GM12892 (cell line): ENCODE data around the gene PTPRS.
A peak's percentile ranks its signal among the peaks of the same experiment; 100 is the strongest.

Experiments
- DNase-seq: peaks from one replicate; pipeline ENCODE4 v3.0.0; 2011; ENCODE audit not compliant: insufficient read length
- FAIRE-seq: peaks from 2 replicates; lab custom pipeline; 2011; peaks lifted over from hg19 to GRCh38; lab: Jason Lieb, UNC
- POLR2A ChIP-seq: IDR thresholded peaks from 2 replicates; pipeline ENCODE4 v1.6.1; 2011; ENCODE audit warnings: low read depth, low read length, control low read depth
- POLR2AphosphoS5 ChIP-seq: IDR thresholded peaks from 2 replicates; pipeline ENCODE4 v1.6.1; 2011; ENCODE audit warnings: low read depth, low read length, control low read depth
- TAF1 ChIP-seq: IDR thresholded peaks from 2 replicates; pipeline ENCODE4 v1.6.1; 2011; ENCODE audit warnings: low read depth, mild to moderate bottlenecking, control low read depth, low read length, borderline replicate concordance

The PTPRS gene

DNA sequence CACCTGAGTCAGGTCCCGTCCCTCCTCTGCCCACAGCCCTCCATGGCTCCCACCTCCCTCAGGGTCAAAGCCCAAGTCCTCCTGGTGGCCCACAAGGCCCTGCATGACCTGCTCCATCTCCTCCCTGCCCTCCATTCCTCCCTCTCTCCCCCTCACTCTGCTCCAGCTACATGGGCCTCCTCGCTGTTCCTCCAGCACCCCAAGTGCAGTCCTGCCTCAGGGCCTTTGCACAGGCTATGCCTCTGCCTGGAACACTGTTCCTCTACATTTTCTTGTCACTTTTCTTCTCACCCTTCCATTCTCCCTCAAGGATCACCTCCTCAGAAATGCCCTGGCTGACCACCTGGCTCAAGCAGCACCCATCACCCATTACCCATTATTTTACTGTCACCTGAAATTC is 41.5 kb downstream of the PTPRS start:
- TF ChIP-seq POLR2AphosphoS5: no peak
- TF ChIP-seq TAF1: no peak
- no peak for TF ChIP-seq POLR2A
- FAIRE-seq: no peak

DNA sequence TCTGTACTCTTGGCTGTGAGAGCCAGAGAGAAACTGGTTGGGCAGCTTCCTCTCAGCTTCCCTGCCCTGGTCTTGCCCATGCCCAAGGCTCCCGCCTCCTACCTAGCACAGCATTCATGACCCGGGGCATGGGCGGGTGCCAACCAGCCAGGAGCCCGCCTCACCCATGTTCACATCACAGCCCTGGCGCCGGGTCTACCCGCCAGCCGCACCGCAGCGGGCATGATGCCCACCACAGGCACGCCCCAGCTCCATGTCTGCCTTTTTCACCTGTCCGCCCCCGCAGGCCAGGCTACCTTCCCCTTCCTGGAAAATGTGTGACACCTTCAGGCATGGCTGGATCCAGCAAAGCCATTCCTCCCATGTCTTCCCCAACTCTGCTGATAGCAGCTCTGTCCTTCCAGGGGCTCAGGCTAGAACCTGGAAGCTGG is 42.1 kb downstream of the PTPRS start:
- TF ChIP-seq POLR2A: no peak
- no peak for TF ChIP-seq TAF1
- no peak for TF ChIP-seq POLR2AphosphoS5
- FAIRE-seq (no peak), DNase-seq (no peak)

More for the DNA sequence above, 41.5 kb downstream of the PTPRS start:
- DNase-seq: no peak

DNA sequence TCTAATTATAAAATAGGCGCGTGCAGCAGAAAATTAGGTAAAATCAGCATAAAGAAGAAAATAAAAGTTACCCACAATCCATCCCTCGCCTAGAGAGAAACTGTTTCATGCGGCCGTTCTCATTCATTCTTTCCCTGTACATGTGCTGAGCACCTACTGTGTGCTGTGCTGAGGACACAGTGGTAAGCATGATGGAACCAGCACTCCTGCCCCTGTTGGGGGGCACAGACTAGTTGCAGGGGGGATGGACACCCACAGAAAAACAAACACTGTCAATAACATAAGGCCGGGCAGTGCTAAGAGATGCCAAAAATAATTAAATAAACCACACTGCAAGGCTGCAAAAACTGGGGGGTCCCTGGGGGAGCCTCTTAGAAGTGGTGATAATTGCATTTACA is 43.3 kb downstream of the PTPRS start:
- TF ChIP-seq POLR2AphosphoS5: no peak
- TF ChIP-seq TAF1: no peak
- TF ChIP-seq POLR2A: no peak
- no peak for FAIRE-seq
- no peak for DNase-seq

DNA sequence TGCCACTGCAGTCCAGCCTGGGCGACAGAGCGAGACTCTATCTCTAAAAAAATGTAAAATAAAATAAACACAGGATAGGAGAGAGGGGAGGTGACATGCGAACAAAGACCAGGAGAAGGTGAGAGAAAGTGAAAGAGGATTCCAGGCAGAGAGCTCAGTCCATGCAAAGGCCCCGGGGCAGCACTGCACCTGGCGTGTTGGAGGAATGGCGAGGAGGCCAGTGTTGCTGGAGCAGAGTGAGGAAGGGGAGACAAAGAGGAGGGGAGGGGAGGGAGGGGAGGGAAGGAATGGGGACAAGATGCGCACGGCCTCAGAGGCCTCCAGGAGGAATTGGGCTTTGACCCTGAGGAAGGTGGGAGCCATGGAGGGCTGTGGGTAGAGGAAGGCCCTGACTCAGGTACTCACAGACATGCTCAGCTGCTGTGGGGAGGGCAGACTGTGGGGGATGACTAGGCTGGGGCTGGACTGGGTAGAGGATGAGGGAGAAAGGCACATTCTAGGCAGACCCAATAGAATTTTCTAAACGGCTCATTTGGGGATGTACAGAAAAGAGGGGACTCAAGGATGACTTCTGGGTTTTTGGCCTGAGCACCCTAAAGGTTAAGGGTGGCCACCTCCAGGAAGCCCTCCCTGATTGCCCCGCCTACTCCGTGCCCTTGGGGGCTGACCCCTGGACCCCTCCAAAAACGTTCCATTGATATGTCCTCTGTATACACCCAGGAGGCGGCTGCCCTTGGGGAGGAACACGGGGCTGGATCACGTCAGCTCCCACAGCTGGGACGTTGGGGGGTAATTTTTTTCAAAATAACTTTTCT is 43.9 kb downstream of the PTPRS start:
- DNase-seq: no peak
- FAIRE-seq: no peak
- no peak for TF ChIP-seq POLR2AphosphoS5
- no peak for TF ChIP-seq TAF1
- TF ChIP-seq POLR2A: no peak

DNA sequence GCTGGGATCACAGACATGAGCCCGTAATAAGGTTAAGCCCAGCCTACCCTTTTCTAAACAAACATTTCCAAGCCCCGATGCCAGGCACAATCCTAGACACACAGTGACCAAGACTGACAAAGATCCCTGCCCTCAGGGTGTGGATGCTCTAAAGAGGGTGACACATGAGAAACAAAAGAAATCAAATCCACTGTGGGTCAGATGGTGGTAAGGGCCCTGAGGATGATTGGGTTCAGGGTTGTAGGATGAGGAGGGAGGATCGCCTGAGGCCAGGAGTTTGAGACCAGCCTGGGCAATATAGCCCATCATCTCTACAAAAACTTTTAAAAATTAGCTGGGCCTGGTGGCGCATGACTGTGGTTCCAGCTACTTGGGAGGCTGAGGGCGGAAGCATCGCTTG is 44.6 kb downstream of the PTPRS start:
- no peak for FAIRE-seq
- no peak for DNase-seq
- TF ChIP-seq POLR2A (no peak), POLR2AphosphoS5 (no peak), TAF1 (no peak)

DNA sequence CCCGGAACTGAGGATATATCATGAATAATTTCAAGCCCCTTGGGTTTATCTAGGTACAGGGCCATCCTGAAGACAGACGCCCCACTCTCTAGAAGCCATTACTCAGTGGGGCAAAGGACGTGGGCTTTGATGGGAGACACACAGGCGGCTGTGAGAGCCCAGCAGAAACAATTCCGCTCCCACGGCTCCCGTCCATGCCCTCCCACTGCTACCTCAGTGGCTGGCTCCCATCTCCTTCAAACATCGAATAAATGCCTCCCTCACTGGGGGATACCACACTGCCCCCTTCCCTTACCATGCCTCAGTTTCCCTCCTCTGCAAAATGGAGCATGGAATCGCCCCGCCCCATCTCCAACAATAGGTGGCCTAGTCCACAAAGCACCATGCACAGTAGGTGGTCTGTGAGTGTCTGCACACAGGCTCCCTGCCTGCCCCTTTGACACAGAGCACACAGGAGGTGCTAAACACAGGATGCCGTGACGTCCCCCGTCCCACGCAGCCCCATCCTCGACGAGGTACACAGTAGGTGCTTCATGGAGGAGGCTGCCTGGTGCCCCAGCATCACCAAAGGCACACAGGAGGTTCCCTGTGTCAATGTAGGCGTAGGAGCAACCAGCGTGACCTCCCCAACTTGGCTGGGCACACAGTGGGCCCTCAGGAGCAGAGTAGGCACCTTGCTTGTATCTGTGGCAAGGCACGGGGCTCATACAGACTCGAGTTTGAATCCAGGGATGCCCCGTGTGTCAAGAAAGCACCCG is 46.0 kb downstream of the PTPRS start:
- no peak for FAIRE-seq

DNA sequence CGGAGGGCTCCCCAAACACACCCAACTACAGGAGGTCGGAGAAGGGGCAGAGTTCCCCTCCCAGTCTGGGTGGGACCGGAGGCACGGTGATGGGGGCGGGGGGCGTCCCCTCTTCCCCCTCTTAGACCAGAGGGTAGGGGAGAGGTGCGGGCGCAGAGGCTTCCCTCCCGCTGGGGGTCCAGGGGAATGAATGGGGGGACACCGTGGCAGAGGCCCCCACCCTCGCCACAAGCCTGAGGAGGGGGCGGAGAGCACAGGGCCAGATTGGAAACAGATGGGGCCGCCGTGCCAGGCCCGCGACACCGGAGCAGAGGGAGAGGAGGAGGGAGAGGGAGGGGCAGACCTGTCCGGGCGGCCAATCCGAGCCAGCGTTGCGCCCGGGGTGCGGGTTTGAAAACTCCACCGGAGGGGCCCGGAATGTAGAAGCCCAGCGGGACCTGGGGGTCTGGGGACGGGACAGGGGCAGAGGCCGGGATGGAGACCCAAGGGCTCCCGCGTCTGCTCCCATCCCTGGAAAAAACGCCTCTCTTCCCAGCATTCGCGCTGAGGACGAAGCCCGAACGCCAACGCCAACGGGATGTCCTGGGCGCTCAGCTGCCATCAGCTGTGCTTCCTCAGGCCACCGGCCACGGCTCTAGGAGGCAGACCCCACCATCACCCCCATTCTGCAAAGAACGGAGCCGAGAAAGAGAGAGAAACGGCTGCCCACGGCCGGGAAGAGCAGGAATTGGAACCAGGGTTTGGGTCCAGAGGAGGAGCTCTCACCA is 46.8 kb downstream of the PTPRS start:
- TF ChIP-seq TAF1 (no peak), POLR2A (no peak), POLR2AphosphoS5 (no peak)
- no peak for FAIRE-seq
- DNase-seq: no peak

More for the DNA sequence above, 46.0 kb downstream of the PTPRS start:
- TF ChIP-seq POLR2A (no peak), POLR2AphosphoS5 (no peak), TAF1 (no peak)
- no peak for DNase-seq

DNA sequence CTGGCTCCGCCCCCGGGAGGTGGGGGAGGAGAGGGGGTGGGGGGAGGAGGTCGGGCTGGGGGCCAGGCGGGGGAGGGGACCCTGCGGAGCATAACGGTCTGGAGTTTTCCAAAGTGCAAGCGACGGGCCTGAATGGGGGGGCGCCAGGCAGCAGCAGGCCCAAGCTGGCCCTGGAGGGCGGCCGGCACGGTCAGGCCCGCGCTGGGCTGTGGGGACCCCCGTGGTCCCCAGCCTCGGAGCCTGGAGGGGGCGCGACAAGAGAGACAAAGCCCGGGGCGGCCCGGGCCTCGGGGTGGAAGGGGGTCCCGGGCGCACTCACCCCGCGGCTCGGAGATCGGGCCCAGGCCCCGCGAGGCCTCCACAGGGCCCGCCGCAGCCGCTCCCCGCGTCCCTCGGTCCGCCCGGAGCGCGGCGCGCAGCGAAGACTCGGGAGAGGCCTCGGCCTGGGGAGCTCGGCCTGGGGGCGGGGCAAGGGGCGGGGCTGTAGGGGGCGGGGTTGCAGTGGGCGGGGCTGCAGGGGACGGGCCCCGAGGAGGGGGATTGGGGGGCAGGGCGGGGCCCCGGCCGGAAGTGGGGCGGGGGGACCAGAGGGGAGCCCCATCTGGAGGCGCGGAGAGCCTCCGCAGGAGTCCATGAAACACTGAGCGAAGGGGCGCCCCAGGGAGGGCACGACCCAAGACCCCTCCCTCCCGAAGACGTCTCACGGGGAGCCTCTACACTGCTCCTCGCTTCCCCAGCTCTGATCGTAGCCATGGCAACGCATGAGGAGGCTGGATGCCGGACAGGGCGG is 47.6 kb downstream of the PTPRS start:
- peak; percentile 85 for DNase-seq
- FAIRE-seq: no peak
- TF ChIP-seq POLR2AphosphoS5 (no peak), POLR2A (no peak; the same call in 1 of the 2 replicates), TAF1 (no peak)

DNA sequence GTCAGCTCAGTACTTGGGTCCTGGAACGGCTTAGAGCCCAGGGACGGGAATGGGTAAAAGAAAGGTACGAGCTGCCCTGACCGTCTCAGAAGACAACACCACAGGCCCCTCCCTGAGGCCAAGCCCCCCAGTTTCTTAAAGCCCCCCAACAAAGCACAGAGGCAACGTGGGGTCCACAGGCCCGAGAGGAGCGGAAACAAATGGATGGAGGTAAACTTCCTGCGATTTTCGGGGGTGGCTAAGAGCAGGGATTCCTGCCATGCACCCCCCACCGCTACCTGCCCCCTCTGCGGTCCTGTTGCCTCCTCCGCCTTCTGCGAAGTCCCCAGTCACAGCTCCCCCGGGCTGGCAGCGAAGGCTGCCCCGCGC is 48.2 kb downstream of the PTPRS start:
- TF ChIP-seq TAF1 (no peak), POLR2A (no peak), POLR2AphosphoS5 (no peak)
- DNase-seq (no peak), FAIRE-seq (no peak)

DNA sequence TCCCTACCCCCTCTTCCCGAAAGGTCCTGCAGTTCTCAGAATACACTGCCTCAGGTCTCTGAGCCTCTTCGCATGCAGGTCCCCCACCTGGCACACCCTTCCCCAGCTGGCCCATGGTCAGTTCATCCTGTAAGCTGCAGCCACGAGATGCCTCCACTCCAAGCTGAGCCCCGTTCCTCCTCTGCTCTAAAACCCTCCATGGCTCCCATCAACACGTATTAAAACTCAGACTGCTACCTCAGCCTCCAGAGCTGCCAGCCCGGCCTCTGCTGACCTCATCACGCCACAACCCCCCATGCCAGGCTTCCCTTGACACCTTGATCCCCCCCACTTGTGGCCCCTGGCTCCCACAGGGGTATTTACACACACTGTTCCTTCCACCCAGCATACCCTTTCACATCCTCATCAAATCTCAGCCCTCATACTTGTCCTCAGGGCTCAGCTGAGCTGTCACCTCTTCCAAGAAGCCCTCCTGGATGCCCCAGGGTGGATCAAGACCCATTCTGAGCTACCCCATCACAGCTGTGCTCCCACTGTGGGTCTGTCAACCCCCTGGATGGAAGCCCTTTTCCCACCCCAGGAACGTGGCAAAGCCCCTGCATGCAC is 48.9 kb downstream of the PTPRS start:
- FAIRE-seq (no peak), DNase-seq (no peak)
- no peak for TF ChIP-seq POLR2AphosphoS5
- no peak for TF ChIP-seq TAF1
- no peak for TF ChIP-seq POLR2A
